ENCODE data around the gene SLC6A12. TPM values are rescaled to one million over a fixed set of nuclear protein-coding genes. Genes with fewer than 3 reads are reported as not detected.

SLC6A12 gene
- total RNA-seq, 1 experiment from 2014 or later, result 0.17 TPM

GRCh38 chr12:254039-254438 lies 40.1 kb upstream of the SLC6A12 start:
- no peak overlapping the region for H3K4me2 ChIP-seq (ENCODE audit: insufficient read depth, insufficient read length, low read length)
- no peaks in the 10 kb centered on the region for H3K9me3 ChIP-seq (ENCODE audit: control insufficient read depth, low read depth, low read length)
- no peaks in the 10 kb centered on the region for H3K79me1 ChIP-seq (ENCODE audit: insufficient read depth, low read depth, low read length, poor library complexity, severe bottlenecking)
- H3K79me2 ChIP-seq (ENCODE audit: insufficient read depth, low read length), result no peaks in the 10 kb centered on the region
- H3K4me3 Mint-ChIP-seq, result no peak overlapping the region
- H3K27ac ChIP-seq (ENCODE audit: insufficient read length, low read depth, low read length), result no peak overlapping the region
- H3K4me1 Mint-ChIP-seq, result peaks cover 4 to 8% of the 10 kb centered on the region in 2 experiments; a peak in 3 of 4 replicates
- DNase-seq, result no peak
- no peak overlapping the region for H2BK15ac ChIP-seq (ENCODE audit: low read depth, low read length)
- H2AFZ ChIP-seq (ENCODE audit: low read length), result no peak overlapping the region
- no peaks in the 10 kb centered on the region; the same call in 1 of the 2 replicates for H3K4me1 ChIP-seq (ENCODE audit: insufficient read depth, low read length)
- no peak overlapping the region for H3K18ac ChIP-seq (ENCODE audit: insufficient read length, low read depth, low read length)
- H2BK20ac ChIP-seq (ENCODE audit: low read depth, low read length, poor library complexity, severe bottlenecking), result no peak overlapping the region
- H3K14ac ChIP-seq (ENCODE audit: insufficient read depth, low read length), result no peak overlapping the region
- H3K9me3 Mint-ChIP-seq, result no peaks in the 10 kb centered on the region; a peak in 1 of 5 replicates
- H3K4ac ChIP-seq (ENCODE audit: low read depth, low read length), result no peak overlapping the region
- H3K23ac ChIP-seq (ENCODE audit: insufficient read length, low read depth, low read length), result no peak overlapping the region
- H3K56ac ChIP-seq (ENCODE audit: insufficient read length, low read depth, low read length), result no peak overlapping the region
- H3T11ph ChIP-seq (ENCODE audit: low read length), result no peak overlapping the region
- no peak overlapping the region for H4K5ac ChIP-seq (ENCODE audit: insufficient read length, low read depth, low read length)
- peaks cover 34% of the 10 kb centered on the region for H3K27me3 Mint-ChIP-seq (ENCODE audit: low read depth)
- no peaks in the 10 kb centered on the region for H3K36me3 Mint-ChIP-seq (ENCODE audit: insufficient read depth in 1 of 3, low read depth in 3 of 3)
- no peaks in the 10 kb centered on the region for H4K20me1 ChIP-seq (ENCODE audit: control insufficient read depth, insufficient read depth, insufficient read length)
- no peak overlapping the region for H2BK5ac ChIP-seq (ENCODE audit: insufficient read length, low read length)
- 100% methylated on average over 1 of the region's 10 CpGs for WGBS (ENCODE audit: extremely low coverage, insufficient read length, low lambda C conversion rate)
- TF ChIP-seq, protein P1, sequence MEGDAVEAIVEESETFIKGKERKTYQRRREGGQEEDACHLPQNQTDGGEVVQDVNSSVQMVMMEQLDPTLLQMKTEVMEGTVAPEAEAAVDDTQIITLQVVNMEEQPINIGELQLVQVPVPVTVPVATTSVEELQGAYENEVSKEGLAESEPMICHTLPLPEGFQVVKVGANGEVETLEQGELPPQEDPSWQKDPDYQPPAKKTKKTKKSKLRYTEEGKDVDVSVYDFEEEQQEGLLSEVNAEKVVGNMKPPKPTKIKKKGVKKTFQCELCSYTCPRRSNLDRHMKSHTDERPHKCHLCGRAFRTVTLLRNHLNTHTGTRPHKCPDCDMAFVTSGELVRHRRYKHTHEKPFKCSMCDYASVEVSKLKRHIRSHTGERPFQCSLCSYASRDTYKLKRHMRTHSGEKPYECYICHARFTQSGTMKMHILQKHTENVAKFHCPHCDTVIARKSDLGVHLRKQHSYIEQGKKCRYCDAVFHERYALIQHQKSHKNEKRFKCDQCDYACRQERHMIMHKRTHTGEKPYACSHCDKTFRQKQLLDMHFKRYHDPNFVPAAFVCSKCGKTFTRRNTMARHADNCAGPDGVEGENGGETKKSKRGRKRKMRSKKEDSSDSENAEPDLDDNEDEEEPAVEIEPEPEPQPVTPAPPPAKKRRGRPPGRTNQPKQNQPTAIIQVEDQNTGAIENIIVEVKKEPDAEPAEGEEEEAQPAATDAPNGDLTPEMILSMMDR (conservative IDR thresholded peaks at IDR 0.05), result peak; percentile 35; the same call in 2 of the 3 replicates
- no peak overlapping the region for H2AK5ac ChIP-seq (ENCODE audit: insufficient read length, low read length)
- H3K27me3 ChIP-seq (ENCODE audit: insufficient read depth, low read length), result no peaks in the 10 kb centered on the region
- H3K27ac Mint-ChIP-seq, result no peak overlapping the region
- no peak overlapping the region for H2BK12ac ChIP-seq (ENCODE audit: insufficient read length, low read depth, low read length)
- no peaks in the 10 kb centered on the region for H3K23me2 ChIP-seq (ENCODE audit: insufficient read length, low read depth, low read length, poor library complexity, severe bottlenecking)
- no peak overlapping the region for H3K9ac ChIP-seq (ENCODE audit: extremely low read depth, insufficient read length, low read length)
- no peak overlapping the region for H4K91ac ChIP-seq (ENCODE audit: insufficient read length, low read depth, low read length)
- no peak overlapping the region for H2BK120ac ChIP-seq (ENCODE audit: low read depth, low read length, poor library complexity, severe bottlenecking)
- H4K8ac ChIP-seq (replicated peaks; ENCODE audit: insufficient read length, low read depth, low read length), result no peak overlapping the region
